Measurements from ENCODE around the gene OAS3. TPM values are rescaled to one million over a fixed set of nuclear protein-coding genes. Genes with fewer than 3 reads are reported as not detected.
A peak's percentile ranks its signal among the peaks of the same experiment; 100 is the strongest.

Gene OAS3
- polyA plus RNA-seq, 1 experiment: 6.7 TPM

DNA sequence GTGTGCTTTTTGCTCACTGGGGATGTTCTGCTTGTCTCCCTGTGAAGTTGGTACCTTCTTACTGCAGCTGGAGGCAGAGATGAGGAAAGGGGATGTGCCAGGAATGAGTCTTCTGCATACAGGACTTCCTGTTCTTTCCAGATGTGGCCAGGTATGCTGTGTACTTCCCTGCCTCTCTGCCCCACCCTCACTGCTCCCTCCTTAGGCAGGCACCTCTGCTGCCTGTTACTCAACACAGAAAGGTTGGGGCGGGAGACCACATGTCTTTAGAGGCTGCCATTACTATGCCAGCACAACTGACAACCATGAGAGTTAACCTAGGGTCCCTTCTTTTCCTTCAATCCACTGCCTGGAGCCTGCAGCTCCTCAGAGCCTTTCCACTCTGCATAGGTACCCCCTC, 2.0 kb upstream of the OAS3 start:
- TF ChIP-seq CTCF (IDR thresholded peaks at IDR 0.05; ENCODE audit: insufficient read depth, low read depth, low read length): no peak
- Histone ChIP-seq H3K4me3 (ENCODE audit: low read depth, low read length) (no peak overlapping the region), H3K27me3 (ENCODE audit: control insufficient read depth, insufficient read depth, low read length) (no peaks in the 10 kb centered on the region), H3K36me3 (ENCODE audit: control insufficient read depth, insufficient read depth, low read length) (no peaks in the 10 kb centered on the region)
- POLR2A ChIA-PET: no interaction called here
- no peak for DNase-seq (ENCODE audit: low read depth)
- CTCF ChIA-PET: no interaction called here

GRCh38 chr12:112936927-112937326, 1.3 kb upstream of the OAS3 start:
- Histone ChIP-seq H3K4me3 (ENCODE audit: low read depth, low read length) (no peak overlapping the region), H3K36me3 (ENCODE audit: control insufficient read depth, insufficient read depth, low read length) (no peaks in the 10 kb centered on the region), H3K27me3 (ENCODE audit: control insufficient read depth, insufficient read depth, low read length) (no peaks in the 10 kb centered on the region)
- ChIA-PET CTCF (no interaction called here), POLR2A (no interaction called here)
- DNase-seq (ENCODE audit: low read depth): no peak
- no peak for TF ChIP-seq CTCF (IDR thresholded peaks at IDR 0.05; ENCODE audit: insufficient read depth, low read depth, low read length)

DNA sequence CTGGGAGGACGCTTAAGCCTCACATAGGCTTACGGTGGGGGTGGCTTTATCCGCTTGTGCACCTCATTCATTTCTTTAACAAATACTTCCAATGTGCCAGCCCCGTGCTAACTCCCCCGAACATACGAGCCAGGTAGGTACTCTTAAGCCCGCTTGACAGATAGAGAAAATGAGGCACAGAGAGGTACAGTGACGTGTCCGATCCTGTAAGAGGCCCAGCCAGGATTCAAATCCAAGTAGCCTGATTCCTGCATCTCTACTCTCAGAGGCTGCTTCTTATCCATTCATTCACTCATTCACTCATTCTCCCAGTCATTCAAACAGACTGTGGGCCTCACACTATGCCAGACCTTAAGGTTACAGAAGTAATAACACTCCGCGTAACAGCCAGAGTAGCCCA, 477 bp downstream of the OAS3 start:
- no peaks in the 10 kb centered on the region for H3K36me3 ChIP-seq (ENCODE audit: control insufficient read depth, insufficient read depth, low read length)
- ChIA-PET POLR2A (no interaction called here), CTCF (no interaction called here)
- peak overlapping the region; percentile 61 for H3K4me3 ChIP-seq (ENCODE audit: low read depth, low read length)
- no peak for DNase-seq (ENCODE audit: low read depth)
- no peak for TF ChIP-seq CTCF (IDR thresholded peaks at IDR 0.05; ENCODE audit: insufficient read depth, low read depth, low read length)
- H3K27me3 ChIP-seq (ENCODE audit: control insufficient read depth, insufficient read depth, low read length): no peaks in the 10 kb centered on the region

DNA sequence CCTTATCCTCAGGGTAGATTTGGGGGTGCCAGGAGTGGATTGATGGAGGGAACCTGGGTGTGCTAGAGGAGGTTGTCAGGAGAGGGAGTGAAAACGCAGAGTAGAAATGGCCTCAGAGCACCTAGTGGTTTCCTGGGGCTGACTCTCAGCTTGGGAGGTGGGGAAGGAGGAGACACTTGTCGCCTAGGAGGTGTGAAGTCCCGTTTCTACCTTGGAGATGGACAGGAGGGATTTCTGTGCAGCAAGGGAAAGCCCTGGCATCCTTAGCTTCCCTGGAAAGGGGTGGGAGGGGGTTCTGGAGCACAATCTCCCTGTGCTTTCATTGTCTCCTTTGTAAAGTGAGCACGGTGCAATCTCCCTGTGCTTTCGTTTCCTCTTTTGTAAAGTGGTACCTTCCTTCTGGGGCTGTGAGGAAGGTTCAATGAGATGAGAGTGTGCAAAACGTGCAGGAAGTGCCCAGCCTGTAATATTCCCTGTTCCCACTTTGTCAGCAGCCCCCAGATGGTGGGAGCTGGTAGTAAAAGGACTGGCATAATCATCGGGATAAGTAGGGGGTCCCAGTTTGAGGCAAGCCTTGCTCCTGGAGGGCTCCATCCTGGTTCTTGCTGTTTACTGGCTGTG, 1.6 kb downstream of the OAS3 start:
- Histone ChIP-seq H3K4me3 (ENCODE audit: low read depth, low read length) (no peak overlapping the region), H3K36me3 (ENCODE audit: control insufficient read depth, insufficient read depth, low read length) (no peaks in the 10 kb centered on the region), H3K27me3 (ENCODE audit: control insufficient read depth, insufficient read depth, low read length) (no peaks in the 10 kb centered on the region)
- POLR2A ChIA-PET: no interaction called here
- DNase-seq (ENCODE audit: low read depth): no peak
- CTCF ChIA-PET: no interaction called here
- TF ChIP-seq CTCF (IDR thresholded peaks at IDR 0.05; ENCODE audit: insufficient read depth, low read depth, low read length): 0 out of 2 replicates have a peak, but pooled peaks have one; percentile 2

DNA sequence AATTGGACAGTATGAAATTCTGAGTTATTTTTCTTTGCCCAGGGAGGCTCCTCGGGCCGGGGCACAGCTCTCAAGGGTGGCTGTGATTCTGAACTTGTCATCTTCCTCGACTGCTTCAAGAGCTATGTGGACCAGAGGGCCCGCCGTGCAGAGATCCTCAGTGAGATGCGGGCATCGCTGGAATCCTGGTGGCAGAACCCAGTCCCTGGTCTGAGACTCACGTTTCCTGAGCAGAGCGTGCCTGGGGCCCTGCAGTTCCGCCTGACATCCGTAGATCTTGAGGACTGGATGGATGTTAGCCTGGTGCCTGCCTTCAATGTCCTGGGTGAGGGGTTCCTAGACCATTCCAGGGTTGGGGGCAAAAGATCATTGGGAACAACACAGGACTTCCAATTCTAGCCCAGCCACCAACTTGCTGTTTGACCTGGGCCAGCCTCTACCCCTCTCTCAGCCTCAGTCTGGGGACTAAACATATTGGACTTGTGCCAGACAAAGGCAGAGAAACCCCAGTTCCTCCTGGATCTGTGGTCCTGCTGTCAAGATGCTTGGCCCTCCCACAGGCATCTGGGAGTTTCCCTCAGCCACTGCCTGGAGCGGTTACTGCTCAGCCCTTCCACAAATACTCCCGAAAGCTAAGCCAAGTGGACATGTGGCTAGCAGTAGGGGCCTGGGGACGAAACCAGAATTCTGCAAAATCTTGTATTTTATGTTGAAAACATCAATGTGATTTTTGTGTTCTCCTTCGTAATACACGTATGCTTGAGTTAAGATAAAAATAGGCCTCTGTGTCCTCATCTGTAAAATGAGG, 3.5 kb downstream of the OAS3 start:
- no peak for TF ChIP-seq CTCF (IDR thresholded peaks at IDR 0.05; ENCODE audit: insufficient read depth, low read depth, low read length)
- ChIA-PET CTCF (no interaction called here), POLR2A (no interaction called here)
- no peak for DNase-seq (ENCODE audit: low read depth)
- Histone ChIP-seq H3K36me3 (ENCODE audit: control insufficient read depth, insufficient read depth, low read length) (no peaks in the 10 kb centered on the region), H3K4me3 (ENCODE audit: low read depth, low read length) (no peak overlapping the region), H3K27me3 (ENCODE audit: control insufficient read depth, insufficient read depth, low read length) (no peaks in the 10 kb centered on the region)

Data from BJ (cell line).